AG10803 (cell line): ENCODE measurements around the gene CCDC12.

ENCODE experiments used
- DNase-seq: peaks from one replicate; pipeline ENCODE4 v3.0.0; 2010; ENCODE audit warnings: low read depth
- H3K4me3 ChIP-seq: 2 replicates; pipeline ENCODE4 v1.5.1; 2011; ENCODE audit warnings: mild to moderate bottlenecking, low read length, control low read depth
- TF ChIP-seq, protein P1 (sequence below): conservative IDR thresholded peaks from 2 replicates; pipeline ENCODE4 v1.5.1; 2011; ENCODE audit warnings: mild to moderate bottlenecking, low read length, control low read depth, inconsistent platforms

CCDC12 gene

GRCh38 chr3:46935168-46935858 lies 41.2 kb downstream of the CCDC12 start:
- TF ChIP-seq, protein P1, sequence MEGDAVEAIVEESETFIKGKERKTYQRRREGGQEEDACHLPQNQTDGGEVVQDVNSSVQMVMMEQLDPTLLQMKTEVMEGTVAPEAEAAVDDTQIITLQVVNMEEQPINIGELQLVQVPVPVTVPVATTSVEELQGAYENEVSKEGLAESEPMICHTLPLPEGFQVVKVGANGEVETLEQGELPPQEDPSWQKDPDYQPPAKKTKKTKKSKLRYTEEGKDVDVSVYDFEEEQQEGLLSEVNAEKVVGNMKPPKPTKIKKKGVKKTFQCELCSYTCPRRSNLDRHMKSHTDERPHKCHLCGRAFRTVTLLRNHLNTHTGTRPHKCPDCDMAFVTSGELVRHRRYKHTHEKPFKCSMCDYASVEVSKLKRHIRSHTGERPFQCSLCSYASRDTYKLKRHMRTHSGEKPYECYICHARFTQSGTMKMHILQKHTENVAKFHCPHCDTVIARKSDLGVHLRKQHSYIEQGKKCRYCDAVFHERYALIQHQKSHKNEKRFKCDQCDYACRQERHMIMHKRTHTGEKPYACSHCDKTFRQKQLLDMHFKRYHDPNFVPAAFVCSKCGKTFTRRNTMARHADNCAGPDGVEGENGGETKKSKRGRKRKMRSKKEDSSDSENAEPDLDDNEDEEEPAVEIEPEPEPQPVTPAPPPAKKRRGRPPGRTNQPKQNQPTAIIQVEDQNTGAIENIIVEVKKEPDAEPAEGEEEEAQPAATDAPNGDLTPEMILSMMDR = peak; percentile 91
- peak; percentile 97 for DNase-seq
- no peak overlapping the region for H3K4me3 ChIP-seq

GRCh38 chr3:46934498-46935167 lies 41.9 kb downstream of the CCDC12 start:
- no peak overlapping the region for H3K4me3 ChIP-seq
- DNase-seq = no peak
- TF ChIP-seq, protein P1 = no peak

GRCh38 chr3:46934072-46934471 lies 42.5 kb downstream of the CCDC12 start:
- TF ChIP-seq, protein P1 = no peak
- H3K4me3 ChIP-seq = no peak overlapping the region
- no peak for DNase-seq

- DNase-seq = no peak
- TF ChIP-seq, protein P1 = no peak
- no peak overlapping the region for H3K4me3 ChIP-seq
Measured at GRCh38 chr3:46933261-46933660, 43.3 kb downstream of the CCDC12 start.

GRCh38 chr3:46932455-46933225 lies 43.9 kb downstream of the CCDC12 start:
- no peak overlapping the region for H3K4me3 ChIP-seq
- no peak for DNase-seq
- TF ChIP-seq, protein P1 = no peak

DNA sequence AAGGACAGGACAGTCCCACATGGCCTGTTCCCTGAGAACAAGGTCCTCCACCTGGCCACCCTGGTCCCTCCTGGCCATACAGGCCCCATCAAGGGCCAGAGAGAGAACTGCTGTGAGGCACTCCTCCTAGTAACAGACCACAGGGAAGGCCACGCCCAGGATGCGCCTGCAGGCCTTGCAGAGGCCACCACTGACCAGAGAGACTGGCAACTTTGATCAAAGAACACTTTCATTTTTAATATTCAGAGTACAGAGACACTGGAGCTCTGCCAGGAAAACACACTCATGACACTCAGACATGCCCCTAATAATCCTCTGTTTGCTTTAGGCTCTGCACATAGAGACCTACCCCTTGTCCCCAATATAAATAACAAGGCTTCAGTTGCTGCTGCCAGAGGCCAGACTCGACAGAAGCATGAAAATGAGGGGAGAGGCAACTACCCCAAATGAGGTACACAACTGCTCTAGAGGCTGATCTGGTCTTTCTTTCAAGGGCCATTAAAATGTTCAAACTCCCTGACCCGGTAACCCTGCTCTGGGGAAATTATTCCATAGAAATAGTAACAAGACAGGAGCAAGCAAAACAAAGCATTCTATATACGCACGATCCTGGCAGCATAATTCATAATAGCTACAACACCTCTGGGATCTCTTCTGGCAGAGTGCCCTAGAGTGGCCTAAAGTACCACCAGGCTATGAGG lies 44.8 kb downstream of the CCDC12 start:
- TF ChIP-seq, protein P1 = no peak
- no peak overlapping the region for H3K4me3 ChIP-seq
- peak; percentile 21 for DNase-seq
